ENCODE measurements around the gene FIG4. TPM values are rescaled to one million over a fixed set of nuclear protein-coding genes. Genes with fewer than 3 reads are reported as not detected.
"Not testable (repeated sequence)": the region's sequence is repeated elsewhere in the genome, so short reads cannot be mapped to it uniquely, and the experiment has no call there.

The FIG4 gene
- total RNA-seq, 1 donor from 2014 or later, result 9.4 TPM

DNA sequence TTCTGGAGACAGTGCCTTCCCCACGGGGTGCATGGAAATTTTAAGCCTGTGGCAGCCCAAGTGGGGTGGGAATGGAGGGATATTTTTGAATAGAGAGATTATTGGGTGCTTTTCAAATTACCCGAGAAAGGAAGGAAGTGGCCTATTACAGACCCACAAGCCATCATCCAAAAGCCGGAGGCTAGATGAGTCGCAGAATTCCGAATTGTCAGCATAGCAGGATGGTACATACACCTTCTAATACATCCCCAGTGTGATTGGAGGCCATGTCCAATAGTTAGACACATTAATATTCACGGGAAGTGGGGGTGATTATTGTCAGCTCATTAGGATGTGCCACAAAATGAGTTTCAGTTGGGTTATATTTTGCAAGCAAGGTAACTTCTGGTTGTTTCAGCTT is 133.0 kb downstream of the FIG4 start:
- DNase-seq (ENCODE audit: low spot score), result no peak
- intact Hi-C loops (cut with DNase I), result no loop called here

DNA sequence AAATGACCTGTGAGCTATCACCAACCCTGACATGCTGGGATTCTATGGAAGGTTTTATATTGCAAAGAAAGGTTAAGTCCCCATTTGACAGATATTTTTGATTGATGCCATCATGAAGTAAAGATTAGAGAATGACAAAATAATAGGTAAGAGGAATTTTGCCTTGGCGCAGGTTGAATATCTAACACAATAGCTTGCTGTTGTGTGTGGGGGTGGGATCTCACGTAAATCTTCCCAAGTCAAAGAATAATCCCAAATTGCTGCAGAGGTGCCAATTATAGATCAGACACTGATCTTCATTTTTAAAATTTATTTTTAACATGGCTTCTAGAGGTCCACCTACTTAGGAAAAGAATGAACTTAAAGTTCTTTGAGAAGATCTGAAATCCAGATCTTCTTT is 135.5 kb downstream of the FIG4 start:
- intact Hi-C loops (cut with DNase I), result no loop called here
- DNase-seq (ENCODE audit: low spot score), result no peak

GRCh38 chr6:109831352-109831751 is 140.3 kb downstream of the FIG4 start:
- intact Hi-C loops (cut with DNase I); DNase-seq (ENCODE audit: low spot score): not testable (repeated sequence)

GRCh38 chr6:109834131-109834530 is 143.0 kb downstream of the FIG4 start:
- no peak for DNase-seq (ENCODE audit: low spot score)
- intact Hi-C loops (cut with DNase I), result no loop called here

DNA sequence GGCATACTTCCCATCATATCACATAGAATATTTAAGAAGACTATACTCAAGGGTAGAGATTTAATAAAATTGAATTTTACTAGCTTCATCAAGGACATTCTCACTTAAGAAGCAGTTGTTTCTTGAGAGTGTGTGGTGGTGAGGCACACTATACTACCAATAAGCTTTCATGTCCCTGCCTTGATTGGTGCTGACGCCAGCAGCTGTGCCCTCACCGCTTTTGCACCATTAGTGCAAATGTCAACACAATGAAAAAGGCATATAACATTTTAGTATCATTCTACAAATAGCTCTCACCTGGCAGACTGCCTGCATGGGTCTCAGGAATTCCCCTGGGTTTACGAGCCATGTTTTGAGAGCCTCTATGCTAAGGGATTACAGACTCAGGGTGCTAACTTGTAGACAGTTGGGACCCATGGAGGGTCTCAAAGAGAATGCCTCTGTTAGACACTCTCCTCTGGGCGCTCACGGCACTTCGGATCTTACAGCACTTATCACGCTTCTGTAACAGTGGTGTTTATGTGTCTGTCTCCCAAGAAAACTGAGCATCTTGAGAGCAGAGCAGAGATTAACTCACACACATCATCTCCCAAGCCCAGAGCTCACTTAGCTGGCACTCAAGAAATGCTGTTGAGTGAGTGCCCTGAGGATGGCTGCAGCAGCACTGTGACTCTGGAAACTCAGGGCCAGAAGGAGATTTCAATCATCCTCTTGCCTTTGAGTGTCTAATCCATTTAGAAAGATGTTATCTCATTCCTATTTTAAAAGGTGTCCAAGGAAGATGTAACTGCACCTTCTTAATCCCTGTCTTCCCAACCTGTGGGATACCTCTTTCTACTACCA is 143.7 kb downstream of the FIG4 start:
- no peak for DNase-seq (ENCODE audit: low spot score)
- intact Hi-C loops (cut with DNase I), result no loop called here

DNA sequence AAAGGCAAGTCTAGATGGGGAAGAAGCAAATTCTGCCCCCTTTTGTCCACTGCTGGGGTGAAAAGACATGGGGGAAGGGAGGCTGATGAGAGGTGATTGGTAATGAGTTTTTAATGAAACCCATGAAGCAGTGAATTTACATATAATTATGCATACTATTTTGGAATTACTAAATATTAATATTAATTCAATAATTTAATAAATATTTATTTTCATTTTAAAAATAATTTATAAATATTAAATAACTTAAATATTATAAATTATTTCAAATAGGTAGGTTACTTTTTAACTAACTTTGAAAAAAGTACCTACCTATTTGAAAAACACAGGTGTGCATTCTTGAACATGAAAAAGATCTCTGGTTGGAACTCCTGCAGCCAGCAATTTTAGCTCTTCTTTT is 148.9 kb downstream of the FIG4 start:
- intact Hi-C loops (cut with DNase I), result no loop called here
- DNase-seq (ENCODE audit: low spot score), result no peak

- intact Hi-C loops (cut with DNase I), result no loop called here
- DNase-seq (ENCODE audit: low spot score), result no peak
Observed at GRCh38 chr6:109840796-109841195, 149.7 kb downstream of the FIG4 start.

- intact Hi-C loops (cut with DNase I), result no loop called here
Observed at GRCh38 chr6:109841869-109842268, 150.8 kb downstream of the FIG4 start.

GRCh38 chr6:109852713-109853112 is 161.6 kb downstream of the FIG4 start:
- intact Hi-C loops (cut with DNase I), result no loop called here
- DNase-seq (ENCODE audit: low spot score), result no peak

More at GRCh38 chr6:109841869-109842268, 150.8 kb downstream of the FIG4 start:
- no peak for DNase-seq (ENCODE audit: low spot score)

DNA sequence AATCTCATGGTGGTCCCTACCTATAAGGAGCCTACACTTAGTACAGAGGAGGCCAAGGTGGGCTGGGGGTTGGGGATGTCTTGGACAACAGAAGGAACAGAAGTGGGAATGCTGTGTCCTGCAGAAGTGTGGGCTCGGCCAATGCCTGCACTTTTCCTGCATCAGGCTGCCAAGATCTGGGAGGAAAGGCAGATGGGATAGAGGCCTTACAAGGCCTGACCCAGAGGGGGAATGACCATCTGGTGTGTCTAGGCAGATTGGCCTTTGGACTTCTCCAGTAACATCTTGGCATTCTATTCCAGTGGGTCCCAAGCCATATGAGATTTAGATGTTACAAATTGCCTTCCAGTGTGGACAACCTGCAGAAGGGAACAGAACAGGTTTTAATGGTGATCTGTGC is 162.3 kb downstream of the FIG4 start:
- DNase-seq (ENCODE audit: low spot score), result no peak

DNA sequence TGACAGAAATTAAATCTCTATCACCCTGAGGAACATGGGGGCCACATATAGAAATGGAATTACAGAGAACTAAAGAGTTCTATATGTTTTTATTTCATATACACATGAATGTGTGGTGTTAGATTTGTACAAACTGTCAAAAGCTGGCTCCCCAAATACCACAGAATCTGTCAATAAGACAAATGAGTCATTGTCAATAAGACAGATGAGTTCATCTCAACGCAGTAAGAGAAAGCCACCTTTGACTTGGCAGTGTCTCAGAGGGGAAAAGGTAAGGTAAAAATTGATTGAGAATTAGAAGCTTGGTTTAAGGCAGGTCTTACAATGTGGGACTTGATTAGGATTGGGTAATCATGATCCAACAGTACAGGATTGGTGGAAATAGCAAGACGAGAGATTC is 162.9 kb downstream of the FIG4 start:
- DNase-seq (ENCODE audit: low spot score), result no peak
- intact Hi-C loops (cut with DNase I), result no loop called here

More for the DNA sequence above, 162.3 kb downstream of the FIG4 start:
- intact Hi-C loops (cut with DNase I), result no loop called here

DNA sequence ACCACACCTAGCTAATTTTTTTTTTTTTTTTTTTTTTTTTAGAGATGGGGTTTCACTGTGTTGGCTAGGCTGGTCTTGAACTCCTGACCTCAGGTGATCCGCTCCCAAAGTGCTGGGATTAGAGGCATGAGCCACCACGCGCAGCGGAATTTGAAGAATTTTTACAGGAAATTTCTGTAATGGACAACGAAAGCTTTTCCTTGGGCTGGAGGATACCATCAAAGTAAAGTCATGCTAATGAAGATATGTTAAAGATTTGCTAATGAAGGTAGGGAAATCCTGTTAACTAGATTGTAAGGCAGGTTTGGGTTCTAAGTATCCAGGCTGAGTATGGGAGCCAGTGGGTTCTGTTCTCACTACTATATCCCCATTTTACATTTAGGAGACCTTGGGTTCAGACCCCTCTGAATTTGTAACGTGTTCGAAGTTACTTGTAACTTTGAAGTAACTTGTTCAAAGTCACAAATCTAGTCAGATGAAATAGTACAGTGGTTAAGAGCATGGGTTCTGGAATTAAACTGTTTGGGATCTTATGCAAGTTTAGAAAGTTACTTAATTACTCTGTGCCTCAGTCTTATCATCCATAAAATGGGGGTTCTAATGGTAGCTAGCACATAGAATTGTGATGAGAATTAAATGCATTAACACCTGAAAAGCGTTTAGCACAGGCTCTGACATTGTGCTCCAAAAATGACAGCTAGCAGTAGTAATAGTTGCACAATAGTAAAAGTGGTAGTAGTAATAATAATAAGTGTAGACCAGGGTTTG is 163.6 kb downstream of the FIG4 start:
- intact Hi-C loops (cut with DNase I), result no loop called here
- no peak for DNase-seq (ENCODE audit: low spot score)

- DNase-seq (ENCODE audit: low spot score); intact Hi-C loops (cut with DNase I): not testable (repeated sequence)
Observed at GRCh38 chr6:109855476-109856040, 164.5 kb downstream of the FIG4 start.

- DNase-seq (ENCODE audit: low spot score), result no peak
- intact Hi-C loops (cut with DNase I), result no loop called here
Observed at GRCh38 chr6:109861946-109862345, 170.8 kb downstream of the FIG4 start.

GRCh38 chr6:109864050-109864449 is 173.0 kb downstream of the FIG4 start:
- intact Hi-C loops (cut with DNase I), result no loop called here
- no peak for DNase-seq (ENCODE audit: low spot score)

DNA sequence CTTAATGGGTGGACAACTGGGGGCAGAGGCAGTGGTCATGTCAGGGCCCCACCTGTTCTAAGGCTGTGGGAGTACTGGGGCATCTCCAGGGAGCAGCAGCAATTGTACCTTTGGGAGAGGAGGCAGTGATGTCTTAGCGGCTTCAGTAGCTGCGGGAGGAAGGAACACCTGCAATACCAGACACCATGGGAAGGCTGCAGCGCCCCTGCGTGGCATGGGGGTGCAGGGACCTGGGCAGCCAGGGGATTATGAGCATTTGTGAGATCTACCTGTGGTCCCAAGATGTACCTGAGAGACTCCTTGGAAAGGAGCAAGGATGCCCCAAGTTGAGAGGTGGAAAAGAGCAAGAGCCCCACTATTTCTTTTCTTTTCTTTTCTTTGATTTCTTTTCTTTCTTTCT is 174.9 kb downstream of the FIG4 start:
- intact Hi-C loops (cut with DNase I), result no loop called here
- DNase-seq (ENCODE audit: low spot score), result no peak

DNA sequence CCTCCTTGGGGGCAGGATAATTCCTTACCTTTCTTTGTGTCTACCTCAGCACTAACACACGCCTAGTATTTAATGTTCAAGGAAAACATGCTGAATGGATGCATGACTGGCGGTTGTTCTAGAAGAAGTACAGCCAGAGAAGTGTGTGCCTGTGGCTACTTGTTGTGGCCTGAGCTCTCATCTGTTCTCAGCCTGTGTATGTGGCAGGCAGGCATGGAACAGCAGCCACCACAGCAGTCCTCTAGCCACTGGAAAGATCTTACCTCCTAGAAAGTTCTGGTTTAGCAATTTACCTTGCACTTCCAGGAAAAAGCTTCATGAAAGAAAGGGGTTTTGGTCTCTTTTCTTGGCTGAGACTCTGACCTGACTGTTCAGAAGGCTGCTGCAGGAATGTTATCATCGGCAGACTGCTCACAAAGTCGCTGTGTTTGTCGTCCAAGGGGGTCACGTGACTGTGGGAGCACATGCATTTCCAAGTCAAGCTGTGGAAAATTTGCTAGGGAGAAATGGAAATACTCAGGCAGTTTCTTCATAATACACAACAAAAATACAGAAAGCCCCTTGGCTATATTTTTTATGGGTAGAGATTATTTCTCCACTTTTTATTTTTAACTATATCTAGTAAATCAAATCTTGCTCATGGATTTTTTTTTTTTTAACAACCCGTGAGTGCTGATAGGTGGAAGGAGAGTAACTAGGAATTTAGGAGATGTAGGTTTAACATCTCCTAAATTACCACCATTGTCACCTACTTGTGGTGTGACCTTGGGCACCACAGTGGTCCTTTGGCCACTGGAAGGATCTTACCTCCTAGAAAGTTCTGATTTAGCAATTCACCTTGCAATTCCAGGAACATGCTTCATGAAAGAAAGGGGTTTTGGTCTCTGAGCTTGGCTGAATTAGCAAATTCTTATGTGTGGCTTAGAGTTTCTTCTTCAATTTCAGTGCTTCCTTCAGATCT is 176.2 kb downstream of the FIG4 start:
- intact Hi-C loops (cut with DNase I), result no loop called here
- DNase-seq (ENCODE audit: low spot score), result no peak

DNA sequence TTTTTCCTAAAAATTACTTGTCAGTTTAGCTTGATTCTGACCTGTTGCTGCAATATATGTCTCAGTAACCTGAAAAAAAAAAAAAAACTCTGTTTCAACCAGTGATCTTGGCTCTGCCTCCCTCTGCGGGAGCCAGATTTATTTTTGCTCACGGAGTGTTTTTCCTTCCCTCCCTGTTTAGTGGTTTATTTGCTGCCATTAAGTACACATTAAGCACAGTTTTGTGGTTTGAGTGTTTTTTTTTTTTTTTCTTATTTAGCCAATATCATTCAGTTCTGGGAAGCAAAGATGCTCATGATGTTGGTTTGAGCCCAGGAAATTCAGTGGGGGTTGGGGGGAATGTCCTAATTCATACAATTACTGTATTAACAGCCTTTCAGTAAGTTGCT is 176.9 kb downstream of the FIG4 start:
- DNase-seq (ENCODE audit: low spot score), result no peak
- intact Hi-C loops (cut with DNase I), result no loop called here

- DNase-seq (ENCODE audit: low spot score); intact Hi-C loops (cut with DNase I): not testable (repeated sequence)
Observed at GRCh38 chr6:109869398-109870088, 178.4 kb downstream of the FIG4 start.

Measured in cardiac septum (tissue), 1 donor.